DOHH2 (cell line): ENCODE measurements around the gene ATF7IP2.

Source experiments
- EZH2phosphoT487 ChIP-seq: fragments of 200-600 bp; sonication (generic); IDR thresholded peaks from 2 replicates; pipeline ENCODE4 v1.6.1; 2017; ENCODE audit warnings: borderline replicate concordance, mild to moderate bottlenecking, antibody characterized with exemption, low read length, moderate library complexity, mixed read lengths
- TF ChIP-seq, protein P1 (sequence below): fragments of 200-600 bp; sonication (generic); IDR thresholded peaks from one replicate; pipeline ENCODE4 v1.5.1; 2014; ENCODE audit warnings: antibody characterized with exemption, mild to moderate bottlenecking, low read depth, low read length; ENCODE audit not compliant: poor library complexity, severe bottlenecking

DNA sequence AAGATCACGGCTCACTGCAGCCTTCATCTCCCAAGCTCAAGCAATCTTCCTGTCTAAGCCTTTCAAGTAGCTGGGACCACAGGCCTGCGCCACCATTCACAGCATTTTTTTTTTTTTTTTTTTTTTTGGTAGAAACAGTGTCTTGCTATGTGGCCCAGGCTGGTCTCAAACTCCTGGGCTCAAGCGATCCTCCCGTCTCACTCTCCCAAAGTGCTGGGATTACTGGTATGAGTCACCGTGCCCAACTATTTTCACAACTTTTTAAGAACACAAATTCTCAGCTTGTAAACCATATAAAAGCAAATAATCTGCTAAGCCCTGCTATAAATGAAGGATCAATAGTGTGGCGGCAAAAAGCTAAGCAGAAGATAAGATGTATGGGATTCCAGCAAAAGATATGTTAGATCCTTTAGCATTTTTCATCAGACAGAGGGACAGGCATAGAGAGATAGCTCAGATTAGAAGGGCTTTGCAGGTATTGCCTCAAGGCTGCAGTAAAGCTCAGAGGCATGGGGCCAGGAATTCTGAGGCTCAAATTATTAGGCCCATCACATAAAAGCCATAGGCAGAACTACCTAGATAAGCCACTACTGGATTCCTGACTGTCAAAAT, 139.5 kb downstream of the ATF7IP2 start:
- TF ChIP-seq, protein P1, sequence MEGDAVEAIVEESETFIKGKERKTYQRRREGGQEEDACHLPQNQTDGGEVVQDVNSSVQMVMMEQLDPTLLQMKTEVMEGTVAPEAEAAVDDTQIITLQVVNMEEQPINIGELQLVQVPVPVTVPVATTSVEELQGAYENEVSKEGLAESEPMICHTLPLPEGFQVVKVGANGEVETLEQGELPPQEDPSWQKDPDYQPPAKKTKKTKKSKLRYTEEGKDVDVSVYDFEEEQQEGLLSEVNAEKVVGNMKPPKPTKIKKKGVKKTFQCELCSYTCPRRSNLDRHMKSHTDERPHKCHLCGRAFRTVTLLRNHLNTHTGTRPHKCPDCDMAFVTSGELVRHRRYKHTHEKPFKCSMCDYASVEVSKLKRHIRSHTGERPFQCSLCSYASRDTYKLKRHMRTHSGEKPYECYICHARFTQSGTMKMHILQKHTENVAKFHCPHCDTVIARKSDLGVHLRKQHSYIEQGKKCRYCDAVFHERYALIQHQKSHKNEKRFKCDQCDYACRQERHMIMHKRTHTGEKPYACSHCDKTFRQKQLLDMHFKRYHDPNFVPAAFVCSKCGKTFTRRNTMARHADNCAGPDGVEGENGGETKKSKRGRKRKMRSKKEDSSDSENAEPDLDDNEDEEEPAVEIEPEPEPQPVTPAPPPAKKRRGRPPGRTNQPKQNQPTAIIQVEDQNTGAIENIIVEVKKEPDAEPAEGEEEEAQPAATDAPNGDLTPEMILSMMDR: no peak
- no peak for TF ChIP-seq EZH2phosphoT487
